Fibroblast of lung (primary cell): ENCODE results near the gene MAP3K4. TPM values are rescaled to one million over a fixed set of nuclear protein-coding genes. Genes with fewer than 3 reads are reported as not detected.

Experiments
- DNase-seq, 2 donors: peaks; one replicate each; pipeline versions ENCODE4 v3.0.0 to v3.0.0-alpha.2; 2010; ENCODE audit warnings: low read depth in 2 of 2
- H2AFZ ChIP-seq: 2 replicates; pipeline ENCODE4 v1.5.1; 2012; ENCODE audit warnings: low read length, control low read depth, inconsistent platforms
- H3K27ac ChIP-seq: 2 replicates; pipeline ENCODE4 v1.5.1; 2011; ENCODE audit warnings: low read length, control low read depth; ENCODE audit not compliant: insufficient read depth
- H3K27me3 ChIP-seq: 2 replicates; pipeline ENCODE4 v1.5.1; 2011; ENCODE audit warnings: mild to moderate bottlenecking, low read length; ENCODE audit not compliant: control insufficient read depth, insufficient read depth
- H3K36me3 ChIP-seq: 2 replicates; pipeline ENCODE4 v1.5.1; 2011; ENCODE audit warnings: low read length; ENCODE audit not compliant: control insufficient read depth, insufficient read depth
- H3K4me1 ChIP-seq: 2 replicates; pipeline ENCODE4 v1.5.1; 2011; ENCODE audit warnings: low read length; ENCODE audit not compliant: control insufficient read depth, insufficient read depth; ENCODE audit errors: extremely low read depth
- H3K4me2 ChIP-seq: 2 replicates; pipeline ENCODE4 v1.5.1; 2011; ENCODE audit warnings: low read length, control low read depth; ENCODE audit not compliant: insufficient read depth; ENCODE audit errors: extremely low read depth
- H3K4me3 ChIP-seq, 4 experiments: fragments of 200-600 bp in 1 of 4; sonication (generic) in 1 of 4; replicated peaks in 1 of 4; 2 replicates each; pipeline ENCODE4 v1.5.1; 2011 to 2016; ENCODE audit warnings: low read length in 4 of 4, low read depth in 3 of 4, mild to moderate bottlenecking in 3 of 4, control low read depth in 2 of 4, inconsistent platforms in 1 of 4, mixed read lengths in 1 of 4; ENCODE audit not compliant: insufficient read depth in 1 of 4; ENCODE audit errors: control extremely low read depth in 1 of 4
- H3K79me2 ChIP-seq: 2 replicates; pipeline ENCODE4 v1.5.1; 2012; ENCODE audit warnings: mild to moderate bottlenecking, low read length, inconsistent platforms; ENCODE audit not compliant: control insufficient read depth, insufficient read depth
- H3K9ac ChIP-seq: 2 replicates; pipeline ENCODE4 v1.5.1; 2011; ENCODE audit warnings: mild to moderate bottlenecking, low read length, control low read depth; ENCODE audit not compliant: insufficient read depth
- H3K9me3 ChIP-seq: 2 replicates; pipeline ENCODE4 v1.5.1; 2012; ENCODE audit warnings: low read depth, low read length; ENCODE audit not compliant: control insufficient read depth, insufficient read depth
- H4K20me1 ChIP-seq: 2 replicates; pipeline ENCODE4 v1.5.1; 2011; ENCODE audit warnings: low read length; ENCODE audit not compliant: control insufficient read depth, insufficient read depth; ENCODE audit errors: extremely low read depth
- EZH2 ChIP-seq: IDR thresholded peaks from 2 replicates; pipeline ENCODE4 v1.5.1; 2012; ENCODE audit warnings: low read length, control low read depth, mild to moderate bottlenecking; ENCODE audit errors: missing control alignments
- polyA plus RNA-seq, 2 donors: library from polyadenylated mRNA; depleted of rRNA in 1 of 2; stranded (reverse) in 1 of 2; unstranded in 1 of 2; fragments of >200 nt; gene quantifications; 2 replicates each; pipeline ENCODE4 v1.2.1, GENCODE V29; 2011 to 2012; ENCODE audit warnings: missing spikeins in 1 of 2
- total RNA-seq: library from RNA; depleted of rRNA; stranded (reverse); fragments of >200 nt; gene quantifications from 2 replicates; pipeline ENCODE4 v1.2.1, GENCODE V29; 2014
- TF ChIP-seq, protein P1 (sequence below), 2 donors: IDR thresholded peaks in 1 of 2; conservative IDR thresholded peaks in 1 of 2; 1 replicate in 1 of 2; 2 replicates in 1 of 2; pipeline ENCODE4 v1.5.1; 2011 to 2012; ENCODE audit warnings: low read length in 2 of 2, control low read depth in 1 of 2, inconsistent platforms in 1 of 2, low read depth in 1 of 2, mild to moderate bottlenecking in 1 of 2

The MAP3K4 gene
- total and polyA plus RNA-seq, 2 donors (not counting 1 experiment from before 2014, with no cell fraction given): 9.1 to 44.4 TPM

- Histone ChIP-seq H3K4me2 (no peak overlapping the region), H3K9ac (no peak overlapping the region), H3K36me3 (no peaks in the 10 kb centered on the region), H3K27me3 (peaks cover 3% of the 10 kb centered on the region), H3K27ac (no peak overlapping the region), H3K4me3 (no peak overlapping the region), H3K79me2 (no peaks in the 10 kb centered on the region), H3K4me1 (no peaks in the 10 kb centered on the region), H4K20me1 (no peaks in the 10 kb centered on the region), H2AFZ (no peak overlapping the region), H3K9me3 (no peaks in the 10 kb centered on the region)
- no peak for TF ChIP-seq EZH2
- TF ChIP-seq, protein P1, sequence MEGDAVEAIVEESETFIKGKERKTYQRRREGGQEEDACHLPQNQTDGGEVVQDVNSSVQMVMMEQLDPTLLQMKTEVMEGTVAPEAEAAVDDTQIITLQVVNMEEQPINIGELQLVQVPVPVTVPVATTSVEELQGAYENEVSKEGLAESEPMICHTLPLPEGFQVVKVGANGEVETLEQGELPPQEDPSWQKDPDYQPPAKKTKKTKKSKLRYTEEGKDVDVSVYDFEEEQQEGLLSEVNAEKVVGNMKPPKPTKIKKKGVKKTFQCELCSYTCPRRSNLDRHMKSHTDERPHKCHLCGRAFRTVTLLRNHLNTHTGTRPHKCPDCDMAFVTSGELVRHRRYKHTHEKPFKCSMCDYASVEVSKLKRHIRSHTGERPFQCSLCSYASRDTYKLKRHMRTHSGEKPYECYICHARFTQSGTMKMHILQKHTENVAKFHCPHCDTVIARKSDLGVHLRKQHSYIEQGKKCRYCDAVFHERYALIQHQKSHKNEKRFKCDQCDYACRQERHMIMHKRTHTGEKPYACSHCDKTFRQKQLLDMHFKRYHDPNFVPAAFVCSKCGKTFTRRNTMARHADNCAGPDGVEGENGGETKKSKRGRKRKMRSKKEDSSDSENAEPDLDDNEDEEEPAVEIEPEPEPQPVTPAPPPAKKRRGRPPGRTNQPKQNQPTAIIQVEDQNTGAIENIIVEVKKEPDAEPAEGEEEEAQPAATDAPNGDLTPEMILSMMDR (conservative IDR thresholded peaks at IDR 0.05 in 1 of 2, IDR thresholded peaks at IDR 0.05 in 1 of 2; ENCODE audit: low read depth in 1 of 2, low read length in 2 of 2): no peak
- no peak for DNase-seq
Observed at GRCh38 chr6:160963651-160964050, 27.9 kb upstream of the MAP3K4 start.

DNA sequence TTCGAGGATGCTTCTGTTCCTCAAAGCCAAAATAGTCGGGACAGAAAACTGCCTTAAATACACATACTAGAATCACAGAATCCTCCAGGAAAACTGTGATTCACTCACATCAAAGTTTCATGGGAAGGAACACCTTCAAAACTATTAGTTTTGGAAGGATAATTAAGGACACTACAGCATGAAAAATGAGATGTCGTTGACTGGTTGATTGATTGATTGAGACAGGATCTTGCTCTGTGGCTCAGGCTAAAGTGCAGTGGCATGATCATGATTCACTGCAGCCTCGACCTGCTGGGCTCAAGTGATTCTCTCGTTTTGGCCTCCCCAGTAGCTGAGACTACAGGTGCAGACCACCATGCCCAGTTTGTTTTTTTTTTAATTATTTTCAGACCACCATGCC is 25.7 kb upstream of the MAP3K4 start:
- Histone ChIP-seq H3K4me3 (no peak overlapping the region), H3K4me2 (no peak overlapping the region), H2AFZ (no peak overlapping the region), H3K4me1 (no peaks in the 10 kb centered on the region), H4K20me1 (no peaks in the 10 kb centered on the region), H3K9me3 (no peaks in the 10 kb centered on the region), H3K9ac (no peak overlapping the region), H3K27me3 (peaks cover 3% of the 10 kb centered on the region), H3K79me2 (no peaks in the 10 kb centered on the region), H3K36me3 (no peaks in the 10 kb centered on the region), H3K27ac (no peak overlapping the region)
- TF ChIP-seq, protein P1 (conservative IDR thresholded peaks at IDR 0.05 in 1 of 2, IDR thresholded peaks at IDR 0.05 in 1 of 2; ENCODE audit: low read depth in 1 of 2, low read length in 2 of 2): no peak
- DNase-seq: no peak

- no peak overlapping the region for H3K9ac ChIP-seq
- no peaks in the 10 kb centered on the region for H3K36me3 ChIP-seq
- no peak overlapping the region for H3K27ac ChIP-seq
- DNase-seq: no peak
- no peaks in the 10 kb centered on the region for H3K79me2 ChIP-seq
- no peaks in the 10 kb centered on the region for H3K4me1 ChIP-seq
- H3K4me3 ChIP-seq: no peak overlapping the region
- H3K9me3 ChIP-seq: no peaks in the 10 kb centered on the region
- H4K20me1 ChIP-seq: no peaks in the 10 kb centered on the region
- no peak overlapping the region for H3K4me2 ChIP-seq
- H3K27me3 ChIP-seq: no peaks in the 10 kb centered on the region
- no peak overlapping the region for H2AFZ ChIP-seq
- TF ChIP-seq EZH2: no peak
- TF ChIP-seq, protein P1 (conservative IDR thresholded peaks at IDR 0.05 in 1 of 2, IDR thresholded peaks at IDR 0.05 in 1 of 2; ENCODE audit: low read depth in 1 of 2, low read length in 2 of 2): no peak
Observed at GRCh38 chr6:160966493-160967229, 24.9 kb upstream of the MAP3K4 start.
